Kidney epithelial cell (primary cell): ENCODE results near the gene ARAP2. TPM values are rescaled to one million over a fixed set of nuclear protein-coding genes. Genes with fewer than 3 reads are reported as not detected.

Source experiments
- DNase-seq: peaks from one replicate; pipeline ENCODE4 v3.0.0-alpha.2; 2010; ENCODE audit warnings: low read depth
- H3K27me3 ChIP-seq: 2 replicates; pipeline ENCODE4 v1.6.0; 2011; ENCODE audit warnings: low read length; ENCODE audit not compliant: control insufficient read depth, insufficient read depth
- H3K36me3 ChIP-seq: 2 replicates; pipeline ENCODE4 v1.5.1; 2011; ENCODE audit warnings: low read length; ENCODE audit not compliant: control insufficient read depth, insufficient read depth
- H3K4me3 ChIP-seq: 2 replicates; pipeline ENCODE4 v1.5.1; 2011; ENCODE audit warnings: low read depth, mild to moderate bottlenecking, control low read depth, low read length
- CTCF ChIP-seq: IDR thresholded peaks from 2 replicates; pipeline ENCODE4 v1.5.1; 2011; ENCODE audit warnings: mild to moderate bottlenecking, moderate library complexity, low read length, control low read depth, inconsistent platforms; ENCODE audit not compliant: insufficient read depth, poor library complexity, severe bottlenecking
- total RNA-seq: library from RNA; depleted of rRNA; stranded (reverse); fragments of >200 nt; gene quantifications from 2 replicates; pipeline ENCODE4 v1.2.3, GENCODE V29; 2015

Gene ARAP2
- total RNA-seq, 1 donor from 2014 or later: 14.4 TPM

GRCh38 chr4:36133658-36134057 is 110.7 kb downstream of the ARAP2 start:
- H3K4me3 ChIP-seq: no peak overlapping the region
- H3K27me3 ChIP-seq: no peaks in the 10 kb centered on the region
- no peaks in the 10 kb centered on the region for H3K36me3 ChIP-seq
- DNase-seq: no peak
- no peak for TF ChIP-seq CTCF

GRCh38 chr4:36133086-36133485 is 111.2 kb downstream of the ARAP2 start:
- TF ChIP-seq CTCF: no peak
- H3K36me3 ChIP-seq: no peaks in the 10 kb centered on the region
- no peaks in the 10 kb centered on the region for H3K27me3 ChIP-seq
- no peak for DNase-seq
- no peak overlapping the region for H3K4me3 ChIP-seq

- H3K4me3 ChIP-seq: no peak overlapping the region
- no peak for TF ChIP-seq CTCF
- H3K27me3 ChIP-seq: no peaks in the 10 kb centered on the region
- no peaks in the 10 kb centered on the region for H3K36me3 ChIP-seq
- no peak for DNase-seq
Observed at GRCh38 chr4:36130641-36131040, 113.7 kb downstream of the ARAP2 start.

- Histone ChIP-seq H3K36me3 (no peaks in the 10 kb centered on the region), H3K27me3 (no peaks in the 10 kb centered on the region), H3K4me3 (no peak overlapping the region)
- no peak for DNase-seq
- no peak for TF ChIP-seq CTCF
Observed at GRCh38 chr4:36128689-36129088, 115.6 kb downstream of the ARAP2 start.

GRCh38 chr4:36123906-36124305 is 120.4 kb downstream of the ARAP2 start:
- Histone ChIP-seq H3K36me3 (no peaks in the 10 kb centered on the region), H3K27me3 (no peaks in the 10 kb centered on the region), H3K4me3 (no peak overlapping the region)
- no peak for DNase-seq
- TF ChIP-seq CTCF: no peak

GRCh38 chr4:36115312-36115711 is 129.0 kb downstream of the ARAP2 start:
- H3K4me3 ChIP-seq: no peak overlapping the region
- no peaks in the 10 kb centered on the region for H3K27me3 ChIP-seq
- DNase-seq: no peak
- no peaks in the 10 kb centered on the region for H3K36me3 ChIP-seq
- no peak for TF ChIP-seq CTCF
